Measurements from ENCODE around the gene MIA2.

Gene MIA2

DNA sequence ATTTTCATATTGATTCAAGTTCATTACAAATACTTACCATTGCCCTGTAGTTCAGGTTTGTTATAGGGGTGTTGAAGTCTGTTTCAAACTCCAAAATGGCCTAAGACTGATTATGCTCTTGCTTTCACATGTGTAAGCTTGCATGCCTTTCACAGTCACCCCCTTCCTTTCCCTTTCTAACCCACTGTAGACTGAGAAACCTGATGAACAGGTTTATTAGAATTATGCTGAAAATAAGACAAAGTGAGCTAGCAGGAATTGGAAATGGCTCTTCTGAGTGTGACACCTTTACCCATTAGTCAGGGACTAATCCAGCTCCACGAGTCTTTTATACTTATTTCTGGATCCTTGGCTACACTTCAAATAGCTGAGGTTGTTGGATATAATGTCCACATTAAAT is 159.6 kb downstream of the MIA2 start:
- no peak for TF ChIP-seq CTCF (conservative IDR thresholded peaks at IDR 0.05; ENCODE audit: low read depth, low read length)
- DNase-seq (ENCODE audit: low read depth) = no peak
- no peak overlapping the region for H3K4me3 ChIP-seq (ENCODE audit: low read length)

DNA sequence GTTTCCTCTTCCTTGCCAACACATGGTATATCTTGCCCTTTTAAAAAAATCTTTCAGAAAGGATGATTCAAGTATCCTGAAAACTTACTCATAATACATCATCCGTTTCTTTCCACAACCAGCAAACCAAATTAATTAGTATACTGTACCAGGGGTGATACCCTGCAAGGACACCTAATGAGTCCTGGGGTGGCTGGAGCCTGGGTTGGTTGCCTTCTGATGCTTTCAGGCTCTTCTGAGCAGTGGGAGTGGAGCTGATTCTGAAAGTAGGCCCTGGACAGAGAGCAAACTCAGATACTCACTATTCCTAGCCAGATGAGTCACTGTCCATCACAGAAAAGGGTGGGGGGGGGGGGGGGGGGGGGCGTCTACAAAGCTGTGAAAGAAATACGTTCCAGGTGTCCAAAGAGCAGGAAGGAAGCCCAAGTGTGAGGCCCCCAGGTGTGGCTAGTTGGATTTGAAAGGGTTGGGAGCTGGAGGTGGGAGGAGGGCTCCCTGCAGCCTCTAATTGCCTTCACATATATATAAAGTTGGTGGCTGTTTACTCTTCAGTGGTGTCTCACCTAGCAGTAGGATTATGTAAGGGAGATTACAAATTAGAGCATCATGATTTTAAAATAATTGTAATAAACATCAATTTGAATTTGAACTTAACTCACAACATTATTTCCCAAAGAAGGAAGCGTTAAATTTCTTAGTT is 162.0 kb downstream of the MIA2 start:
- H3K4me3 ChIP-seq (ENCODE audit: low read length) = no peak overlapping the region
- no peak for TF ChIP-seq CTCF (conservative IDR thresholded peaks at IDR 0.05; ENCODE audit: low read depth, low read length)
- DNase-seq (ENCODE audit: low read depth) = no peak

GRCh38 chr14:39396448-39396847 is 162.7 kb downstream of the MIA2 start:
- no peak overlapping the region for H3K4me3 ChIP-seq (ENCODE audit: low read length)
- TF ChIP-seq CTCF (conservative IDR thresholded peaks at IDR 0.05; ENCODE audit: low read depth, low read length) = no peak
- DNase-seq (ENCODE audit: low read depth) = no peak

DNA sequence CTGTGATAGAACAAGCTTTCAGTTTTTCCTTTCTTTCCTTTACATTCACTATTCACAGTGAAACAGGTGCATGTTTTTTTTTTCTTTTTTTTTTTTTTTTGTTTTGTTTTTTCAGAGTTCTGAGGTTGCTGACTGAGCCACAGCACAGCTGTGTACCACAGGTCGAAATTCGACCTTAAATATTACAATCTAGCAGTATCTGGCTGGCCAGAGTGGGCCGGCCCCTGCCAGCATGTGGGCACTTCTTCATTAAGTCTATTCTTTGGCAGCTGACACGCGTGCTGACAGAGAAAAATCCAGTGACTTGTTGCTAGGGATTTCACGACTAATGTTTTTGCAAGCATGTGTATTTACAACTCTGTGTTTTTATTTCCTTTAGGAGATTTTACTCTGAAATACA is 164.7 kb downstream of the MIA2 start:
- no peak overlapping the region for H3K4me3 ChIP-seq (ENCODE audit: low read length)
- no peak for TF ChIP-seq CTCF (conservative IDR thresholded peaks at IDR 0.05; ENCODE audit: low read depth, low read length)
- DNase-seq (ENCODE audit: low read depth) = no peak

DNA sequence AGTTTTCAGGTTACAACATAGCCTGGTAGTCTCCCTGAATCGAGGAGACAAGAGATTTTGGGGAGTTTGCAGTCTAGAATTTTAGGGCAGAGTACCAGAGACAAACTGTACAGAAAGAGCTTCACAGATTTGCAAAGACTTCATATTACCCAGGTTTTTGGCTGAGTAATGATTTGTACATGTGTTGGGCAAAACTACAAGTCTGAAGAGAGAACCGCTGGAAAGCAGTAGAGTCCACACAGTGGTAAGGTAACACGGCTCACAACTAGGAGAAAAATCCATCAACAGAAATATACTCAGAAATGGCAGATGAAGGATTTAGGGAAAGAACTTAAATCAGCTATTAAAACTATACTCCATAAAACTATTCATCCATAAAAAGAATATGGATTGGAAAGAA is 172.8 kb downstream of the MIA2 start:
- DNase-seq (ENCODE audit: low read depth) = no peak
- H3K4me3 ChIP-seq (ENCODE audit: low read length) = no peak overlapping the region
- TF ChIP-seq CTCF (conservative IDR thresholded peaks at IDR 0.05; ENCODE audit: low read depth, low read length) = no peak

- DNase-seq (ENCODE audit: low read depth) = no peak
- no peak overlapping the region for H3K4me3 ChIP-seq (ENCODE audit: low read length)
- no peak for TF ChIP-seq CTCF (conservative IDR thresholded peaks at IDR 0.05; ENCODE audit: low read depth, low read length)
Observed at GRCh38 chr14:39416072-39416471, 182.4 kb downstream of the MIA2 start.

DNA sequence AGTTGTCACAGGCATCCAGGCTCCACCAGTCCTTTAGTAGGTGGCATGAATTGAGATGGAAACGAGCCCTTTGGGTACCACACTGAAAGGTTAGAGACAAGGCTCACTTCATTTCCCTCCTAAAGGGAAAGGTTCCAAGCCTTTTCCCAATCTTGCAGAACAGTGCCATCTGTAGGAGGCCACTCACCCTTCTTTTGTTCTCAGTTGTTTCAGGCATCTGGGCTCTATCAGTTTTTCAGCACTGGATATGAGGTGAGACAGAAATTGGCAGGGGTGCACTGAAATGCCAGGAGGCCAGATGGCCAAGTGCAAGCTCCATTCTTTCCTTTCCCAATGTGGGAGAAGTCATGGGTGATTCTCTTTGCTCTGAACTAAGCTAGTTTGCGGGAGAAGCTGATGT is 183.3 kb downstream of the MIA2 start:
- no peak overlapping the region for H3K4me3 ChIP-seq (ENCODE audit: low read length)
- no peak for DNase-seq (ENCODE audit: low read depth)
- TF ChIP-seq CTCF (conservative IDR thresholded peaks at IDR 0.05; ENCODE audit: low read depth, low read length) = peak; percentile 30

Data from retinal pigment epithelial cell (primary cell).